Adrenal gland (tissue), 12 donors: ENCODE data around the gene TFB2M. TPM values are rescaled to one million over a fixed set of nuclear protein-coding genes. Genes with fewer than 3 reads are reported as not detected.

Source experiments
- DNase-seq, 7 donors: peaks; one replicate each; pipeline ENCODE4 v3.0.0-alpha.2; 2019 to 2020
- H3K27ac ChIP-seq, 5 donors: fragments of 200-600 bp; sonication (generic) in 4 of 5; 1 replicate in 3 of 5; 2 replicates in 2 of 5; pipeline versions ENCODE4 v1.5.1 to v1.8.0; 2016 to 2020; ENCODE audit warnings: mild to moderate bottlenecking in 1 of 5
- H3K27me3 ChIP-seq: fragments of 200-600 bp; 2 replicates; pipeline ENCODE4 v1.8.0; 2021
- H3K36me3 ChIP-seq, 2 donors: fragments of 200-600 bp; replicated peaks in 1 of 2; 1 replicate in 1 of 2; 2 replicates in 1 of 2; pipeline versions ENCODE4 v1.5.1 to v1.8.0; 2018 to 2022
- H3K4me1 ChIP-seq, 2 donors: fragments of 200-600 bp; replicated peaks in 1 of 2; 1 replicate in 1 of 2; 2 replicates in 1 of 2; pipeline versions ENCODE4 v1.5.1 to v1.8.0; 2018 to 2021
- H3K4me3 ChIP-seq, 4 donors: fragments of 200-600 bp; sonication (generic) in 3 of 4; one replicate each; pipeline ENCODE4 v1.5.1; 2016 to 2018
- H3K9me3 ChIP-seq, 3 donors: fragments of 200-600 bp; sonication (generic) in 1 of 3; replicated peaks in 1 of 3; 1 replicate in 2 of 3; 2 replicates in 1 of 3; pipeline versions ENCODE4 v1.5.1 to v1.8.0; 2016 to 2021
- CTCF ChIP-seq, 6 experiments: fragments of 450-650 bp in 4 of 6; fragments of 200-600 bp in 2 of 6; sonication (generic) in 1 of 6; IDR thresholded peaks; 1 replicate in 5 of 6; 2 replicates in 1 of 6; pipeline versions ENCODE4 v1.5.1 to v1.8.0; 2016 to 2021; ENCODE audit warnings: antibody characterized with exemption in 6 of 6, mild to moderate bottlenecking in 2 of 6, moderate library complexity in 1 of 6
- POLR2A ChIP-seq, 2 donors: fragments of 450-650 bp; IDR thresholded peaks; one replicate each; pipeline ENCODE4 v1.6.1; 2017; ENCODE audit warnings: antibody characterized with exemption in 2 of 2, mild to moderate bottlenecking in 2 of 2, moderate library complexity in 1 of 2
- WGBS, 4 donors: extraction: QIAGEN DNeasy Blood & Tissue Kit in 2 of 4; methylation state at CpG; one replicate each; pipeline versions ENCODE4 v1.1.5 to v1.1.7; 2013 to 2017; 5-methylcytosine and 5-hydroxymethylcytosine counted together
- intact Hi-C, 2 donors: fragments of 100-400 bp; cut with DNase I; formaldehyde crosslinking; loops; one replicate each; pipeline versions ENCODE4 v1.14.1 to v1.15.0; 2022 to 2023
- polyA plus RNA-seq, 3 donors: library from polyadenylated mRNA; stranded (reverse); fragments of 200-250 nt in 2 of 3; fragments of 350-450 nt in 1 of 3; fragmentation: Illumina TruSeq in 1 of 3; extraction: RNeasy Lipid Tissue Mini Kit (QIAGEN cat#74804) in 1 of 3; gene quantifications; one replicate each; pipeline ENCODE4 v1.2.3, GENCODE V29; 2013 to 2014
- total RNA-seq, 9 donors: library from RNA; depleted of rRNA in 4 of 9; stranded (reverse); fragments of >200 nt in 4 of 9; fragments of 120-200 nt in 1 of 9; fragmentation: NEBNext Ultra II Directional in 1 of 9; extraction: Animal tissue kit (Norgen Biotek cat#: 25700) in 1 of 9; gene quantifications; one replicate each; pipeline versions ENCODE4 v1.1.0 to v1.2.4, GENCODE V29; 2013 to 2023
- donor health status: healthy with polysubstance abuse.
- donor health status: Bipolar disorder and iron deficiency.
- donor health status: DM: yes; HTN: yes; CAD: no.
- donor health status: DM: no; HTN: no; CAD: no.
- donor health status: DM: no; HTN: no; CAD: no.
- donor health status: DM: yes; HTN: yes; CAD: no.

Gene TFB2M
- total and polyA plus RNA-seq, 12 donors: 6.0 to 44.8 (median 26.5) TPM

DNA sequence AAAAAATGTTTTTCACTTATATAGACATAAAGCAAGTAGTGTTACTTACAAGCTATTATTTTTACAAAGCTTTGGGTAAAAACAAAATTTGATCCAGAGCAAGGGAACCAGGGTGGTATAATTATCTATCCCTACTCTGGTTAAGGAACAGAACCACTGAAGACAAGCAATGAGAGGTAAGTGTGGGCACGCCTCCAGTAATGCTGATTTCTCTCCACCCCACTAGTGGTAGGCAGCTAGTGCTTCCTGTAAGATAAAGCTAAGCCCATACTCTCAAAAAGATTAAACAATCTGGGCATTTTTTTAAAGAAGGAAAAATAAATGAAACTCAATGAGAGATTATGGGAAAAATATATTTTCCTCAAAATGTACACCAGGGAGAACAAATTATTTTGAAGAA is 22.1 kb downstream of the TFB2M start:
- Histone ChIP-seq H3K4me3 (no peak overlapping the region), H3K27ac (no peak overlapping the region), H3K27me3 (no peaks in the 10 kb centered on the region), H3K9me3 (no peaks in the 10 kb centered on the region), H3K4me1 (no peaks in the 10 kb centered on the region), H3K36me3 (peaks cover 0 to 72% of the 10 kb centered on the region in 2 donors)
- 91 to 100% (median 93%) methylated on average over 1 of the region's 1 CpG for WGBS, 4 donors
- no peak for TF ChIP-seq POLR2A (IDR thresholded peaks at IDR 0.05)
- no peak for TF ChIP-seq CTCF (IDR thresholded peaks at IDR 0.05)
- intact Hi-C loops: no loop called here
- no peak for DNase-seq

DNA sequence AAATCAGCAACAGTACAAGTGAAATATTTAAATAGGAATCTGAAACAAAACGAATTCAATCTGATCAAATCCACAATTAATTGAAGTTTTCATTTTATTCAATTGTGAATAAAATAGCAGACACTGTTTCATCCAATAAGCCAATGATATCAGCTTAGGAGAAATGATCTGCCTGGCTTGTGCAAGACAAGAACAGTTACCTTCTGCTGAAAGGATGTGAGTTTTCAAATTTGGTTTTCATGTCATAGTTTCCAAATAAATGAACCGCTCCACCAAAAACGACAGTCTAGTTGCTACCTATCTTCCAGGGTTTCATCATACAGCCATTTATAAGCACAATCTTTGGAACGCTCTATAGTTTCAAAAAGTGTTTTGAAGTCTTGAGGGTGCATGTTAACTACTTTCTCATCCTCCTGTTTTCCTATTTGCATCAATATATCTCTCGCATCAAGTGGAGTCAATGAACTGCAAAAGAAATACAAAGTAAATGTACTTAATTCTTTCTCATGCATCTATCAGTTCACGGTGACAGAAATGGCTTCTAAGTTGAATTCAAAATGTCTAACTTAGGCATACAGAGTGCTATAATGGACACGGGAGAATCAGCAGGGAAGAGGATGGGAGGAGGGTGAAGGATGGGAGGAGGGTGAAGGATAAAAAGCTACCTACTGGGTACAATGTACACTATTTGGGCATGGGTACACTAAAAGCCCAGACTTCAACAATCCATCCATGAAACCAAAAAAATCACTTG is 25.1 kb downstream of the TFB2M start:
- Histone ChIP-seq H3K4me1 (no peaks in the 10 kb centered on the region), H3K27ac (no peak overlapping the region), H3K4me3 (no peak overlapping the region), H3K27me3 (no peaks in the 10 kb centered on the region), H3K9me3 (no peaks in the 10 kb centered on the region), H3K36me3 (peaks cover 0 to 55% of the 10 kb centered on the region in 2 donors)
- 86 to 89% (median 87%) methylated on average over 7 of the region's 7 CpGs for WGBS, 4 donors
- intact Hi-C loops: no loop called here
- DNase-seq: no peak
- TF ChIP-seq CTCF (IDR thresholded peaks at IDR 0.05): no peak

- Histone ChIP-seq H3K27ac (no peak overlapping the region), H3K27me3 (no peaks in the 10 kb centered on the region), H3K36me3 (peaks cover 0 to 33% of the 10 kb centered on the region in 2 donors), H3K4me1 (no peaks in the 10 kb centered on the region), H3K9me3 (no peaks in the 10 kb centered on the region), H3K4me3 (no peak overlapping the region)
- WGBS, 4 donors: 93 to 96% (median 94%) methylated on average over 3 of the region's 3 CpGs
- intact Hi-C loops: no loop called here
- no peak for DNase-seq
- TF ChIP-seq CTCF (IDR thresholded peaks at IDR 0.05): no peak
- TF ChIP-seq POLR2A (IDR thresholded peaks at IDR 0.05): no peak
Measured at GRCh38 chr1:246537887-246538286, 28.2 kb downstream of the TFB2M start.

- TF ChIP-seq CTCF (IDR thresholded peaks at IDR 0.05) (no peak), POLR2A (IDR thresholded peaks at IDR 0.05) (no peak)
- H3K36me3 ChIP-seq: peaks cover 0 to 29% of the 10 kb centered on the region in 2 donors
- WGBS, 4 donors: 73 to 83% (median 80%) methylated on average over 7 of the region's 7 CpGs
- H3K27ac ChIP-seq: no peak overlapping the region
- no peaks in the 10 kb centered on the region for H3K9me3 ChIP-seq
- H3K27me3 ChIP-seq: no peaks in the 10 kb centered on the region
- no peaks in the 10 kb centered on the region for H3K4me1 ChIP-seq
- H3K4me3 ChIP-seq: no peak overlapping the region
- no peak for DNase-seq
- intact Hi-C loops: no loop called here
Measured at GRCh38 chr1:246537441-246537840, 28.6 kb downstream of the TFB2M start.
